NCI-H446 (cell line): Measurements from ENCODE around the gene OMD.

Source experiments
- DNase-seq, 2 experiments: peaks; one replicate each; lab custom pipeline; 2025; lab: John Stamatoyannopoulos, UW

Gene OMD

GRCh38 chr9:92424340-92424739 is at the start of gene OMD:
TSS of gene OMD (minus strand) at chr9:92424471. CDS start at chr9:92417558, 6,913 bp downstream.
- no peak for DNase-seq

- DNase-seq, result no peak
These were observed 43.9 kb upstream of the OMD start for GRCh38 chr9:92468206-92468605.

GRCh38 chr9:92467511-92467910 is 43.2 kb upstream of the OMD start:
- DNase-seq, result no peak

- no peak for DNase-seq
These were observed 42.8 kb upstream of the OMD start for GRCh38 chr9:92467041-92467440.

GRCh38 chr9:92463984-92464383 is 39.7 kb upstream of the OMD start:
- DNase-seq, result no peak

- DNase-seq, result no peak
These were observed 39.1 kb upstream of the OMD start for GRCh38 chr9:92463387-92463786.

GRCh38 chr9:92457576-92457975 is 33.3 kb upstream of the OMD start:
- no peak for DNase-seq

- no peak for DNase-seq
These were observed 30.9 kb upstream of the OMD start for GRCh38 chr9:92455217-92455616.

GRCh38 chr9:92446536-92446935 is 22.3 kb upstream of the OMD start:
- no peak for DNase-seq

GRCh38 chr9:92444841-92445240 is 20.6 kb upstream of the OMD start:
- DNase-seq, result no peak

- DNase-seq, result no peak
These were observed 16.4 kb upstream of the OMD start for GRCh38 chr9:92440751-92441046.

GRCh38 chr9:92439921-92440750 is 15.9 kb upstream of the OMD start:
- no peak for DNase-seq

- DNase-seq, result no peak
These were observed 14.7 kb upstream of the OMD start for GRCh38 chr9:92438900-92439526.

GRCh38 chr9:92435263-92435662 is 11.0 kb upstream of the OMD start:
- DNase-seq, result no peak

GRCh38 chr9:92432972-92433548 is 8.8 kb upstream of the OMD start:
- DNase-seq, result no peak

- DNase-seq, result no peak
These were observed 8.1 kb upstream of the OMD start for GRCh38 chr9:92432350-92432749.

GRCh38 chr9:92429836-92430235 is 5.6 kb upstream of the OMD start:
- no peak for DNase-seq

- DNase-seq, result no peak
These were observed 2.4 kb upstream of the OMD start for GRCh38 chr9:92426501-92427145.

- no peak for DNase-seq
These were observed 1.2 kb upstream of the OMD start for GRCh38 chr9:92425474-92425873.

GRCh38 chr9:92423612-92424011 is 659 bp downstream of the OMD start:
- DNase-seq, result no peak

GRCh38 chr9:92422611-92423338 is 1.5 kb downstream of the OMD start:
- DNase-seq, result no peak

- DNase-seq, result no peak
These were observed 9.7 kb downstream of the OMD start for GRCh38 chr9:92414566-92414965.
